Right renal cortex interstitium (tissue), 3 donors: ENCODE measurements around the gene NFIB. TPM values are rescaled to one million over a fixed set of nuclear protein-coding genes. Genes with fewer than 3 reads are reported as not detected.
A peak's percentile ranks its signal among the peaks of the same experiment; 100 is the strongest.

ENCODE experiments used
- DNase-seq, 3 donors: peaks; one replicate each; pipeline ENCODE4 v3.0.0-alpha.2; 2013; ENCODE audit warnings: low read depth in 3 of 3, low spot score in 2 of 3
- polyA plus RNA-seq, 3 donors: library from polyadenylated mRNA; unstranded; fragments of 120-200 nt; gene quantifications; one replicate each; pipeline ENCODE4 v1.2.1, GENCODE V29; 2013; ENCODE audit not compliant: insufficient read length in 3 of 3

Gene NFIB
- polyA plus RNA-seq, 3 donors, result 18.1 to 19.9 (median 18.4) TPM

- DNase-seq, result no peak
Observed at GRCh38 chr9:14131356-14132088, 182.4 kb downstream of the NFIB start.

- no peak for DNase-seq
Observed at GRCh38 chr9:14127656-14128055, 186.3 kb downstream of the NFIB start.

- DNase-seq, result no peak
Observed at GRCh38 chr9:14119694-14120514, 194.0 kb downstream of the NFIB start.

- no peak for DNase-seq
Observed at GRCh38 chr9:14112226-14112625, 201.7 kb downstream of the NFIB start.

GRCh38 chr9:14111696-14112095, 202.2 kb downstream of the NFIB start:
- DNase-seq, result no peak

GRCh38 chr9:14107977-14108376, 206.0 kb downstream of the NFIB start:
- no peak for DNase-seq

GRCh38 chr9:14107495-14107894, 206.4 kb downstream of the NFIB start:
- no peak for DNase-seq

GRCh38 chr9:14106699-14107098, 207.2 kb downstream of the NFIB start:
- no peak for DNase-seq

GRCh38 chr9:14104496-14104895, 209.4 kb downstream of the NFIB start:
- no peak for DNase-seq

GRCh38 chr9:14103115-14103514, 210.8 kb downstream of the NFIB start:
- no peak for DNase-seq

GRCh38 chr9:14099737-14100136, 214.2 kb downstream of the NFIB start:
- DNase-seq, result no peak

- no peak for DNase-seq
Observed at GRCh38 chr9:14098486-14099180, 215.3 kb downstream of the NFIB start.

- no peak for DNase-seq
Observed at GRCh38 chr9:14097666-14098415, 216.1 kb downstream of the NFIB start.

- peak in 1 of 3 donors; percentile 43 for DNase-seq
Observed at GRCh38 chr9:14097215-14097614, 216.7 kb downstream of the NFIB start.

GRCh38 chr9:14096258-14096922, 217.6 kb downstream of the NFIB start:
- peak in 2 of 3 donors; percentile 53 to 58 for DNase-seq

GRCh38 chr9:14095277-14095676, 218.7 kb downstream of the NFIB start:
- no peak for DNase-seq

- no peak for DNase-seq
Observed at GRCh38 chr9:14094491-14094890, 219.4 kb downstream of the NFIB start.

- DNase-seq, result no peak
Observed at GRCh38 chr9:14092344-14092743, 221.6 kb downstream of the NFIB start.

- no peak for DNase-seq
Observed at GRCh38 chr9:14089051-14089803, 224.7 kb downstream of the NFIB start.
